Measurements from ENCODE around the gene ALDOC. TPM values are rescaled to one million over a fixed set of nuclear protein-coding genes. Genes with fewer than 3 reads are reported as not detected.
"Not testable (repeated sequence)": the region's sequence is repeated elsewhere in the genome, so short reads cannot be mapped to it uniquely, and the experiment has no call there.

The ALDOC gene
- total RNA-seq, 1 donor, result 28.9 TPM

GRCh38 chr17:28584434-28584833, 7.7 kb upstream of the ALDOC start:
- no peak overlapping the region for H3K4me3 ChIP-seq (ENCODE audit: low read depth, low read length)
- no peak for DNase-seq (ENCODE audit: low read depth)
- TF ChIP-seq, protein P1, sequence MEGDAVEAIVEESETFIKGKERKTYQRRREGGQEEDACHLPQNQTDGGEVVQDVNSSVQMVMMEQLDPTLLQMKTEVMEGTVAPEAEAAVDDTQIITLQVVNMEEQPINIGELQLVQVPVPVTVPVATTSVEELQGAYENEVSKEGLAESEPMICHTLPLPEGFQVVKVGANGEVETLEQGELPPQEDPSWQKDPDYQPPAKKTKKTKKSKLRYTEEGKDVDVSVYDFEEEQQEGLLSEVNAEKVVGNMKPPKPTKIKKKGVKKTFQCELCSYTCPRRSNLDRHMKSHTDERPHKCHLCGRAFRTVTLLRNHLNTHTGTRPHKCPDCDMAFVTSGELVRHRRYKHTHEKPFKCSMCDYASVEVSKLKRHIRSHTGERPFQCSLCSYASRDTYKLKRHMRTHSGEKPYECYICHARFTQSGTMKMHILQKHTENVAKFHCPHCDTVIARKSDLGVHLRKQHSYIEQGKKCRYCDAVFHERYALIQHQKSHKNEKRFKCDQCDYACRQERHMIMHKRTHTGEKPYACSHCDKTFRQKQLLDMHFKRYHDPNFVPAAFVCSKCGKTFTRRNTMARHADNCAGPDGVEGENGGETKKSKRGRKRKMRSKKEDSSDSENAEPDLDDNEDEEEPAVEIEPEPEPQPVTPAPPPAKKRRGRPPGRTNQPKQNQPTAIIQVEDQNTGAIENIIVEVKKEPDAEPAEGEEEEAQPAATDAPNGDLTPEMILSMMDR (IDR thresholded peaks at IDR 0.05; ENCODE audit: insufficient read depth, low read depth, low read length), result no peak

GRCh38 chr17:28582513-28582912, 5.8 kb upstream of the ALDOC start:
- TF ChIP-seq, protein P1 (IDR thresholded peaks at IDR 0.05; ENCODE audit: insufficient read depth, low read depth, low read length), result no peak

DNA sequence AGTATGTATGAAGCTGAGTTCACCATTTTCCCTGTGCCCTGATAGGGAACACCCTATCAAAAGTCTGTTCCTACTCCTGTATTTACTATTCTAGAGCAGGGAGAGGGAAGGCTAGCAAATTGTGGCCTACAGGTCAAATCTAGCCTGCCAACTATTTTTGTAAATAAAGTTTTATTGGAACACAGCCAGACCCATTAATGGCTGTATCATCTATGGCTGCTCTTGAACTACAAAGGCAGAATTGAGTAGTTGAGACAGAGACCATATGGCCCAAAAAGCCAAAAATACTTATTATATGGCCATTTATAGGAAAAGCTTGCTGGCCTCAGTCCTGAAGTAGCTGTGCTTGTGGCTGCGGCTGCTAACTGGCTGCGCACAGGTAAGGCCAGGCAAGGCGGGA, 4.3 kb upstream of the ALDOC start:
- H3K4me3 ChIP-seq (ENCODE audit: low read depth, low read length), result no peak overlapping the region
- TF ChIP-seq, protein P1 (IDR thresholded peaks at IDR 0.05; ENCODE audit: insufficient read depth, low read depth, low read length), result no peak
- no peak for DNase-seq (ENCODE audit: low read depth)

More at GRCh38 chr17:28582513-28582912, 5.8 kb upstream of the ALDOC start:
- H3K4me3 ChIP-seq (ENCODE audit: low read depth, low read length), result no peak overlapping the region
- no peak for DNase-seq (ENCODE audit: low read depth)

GRCh38 chr17:28579526-28579925, 2.8 kb upstream of the ALDOC start:
- no peak overlapping the region for H3K4me3 ChIP-seq (ENCODE audit: low read depth, low read length)
- TF ChIP-seq, protein P1 (IDR thresholded peaks at IDR 0.05; ENCODE audit: insufficient read depth, low read depth, low read length), result no peak
- DNase-seq (ENCODE audit: low read depth), result no peak

DNA sequence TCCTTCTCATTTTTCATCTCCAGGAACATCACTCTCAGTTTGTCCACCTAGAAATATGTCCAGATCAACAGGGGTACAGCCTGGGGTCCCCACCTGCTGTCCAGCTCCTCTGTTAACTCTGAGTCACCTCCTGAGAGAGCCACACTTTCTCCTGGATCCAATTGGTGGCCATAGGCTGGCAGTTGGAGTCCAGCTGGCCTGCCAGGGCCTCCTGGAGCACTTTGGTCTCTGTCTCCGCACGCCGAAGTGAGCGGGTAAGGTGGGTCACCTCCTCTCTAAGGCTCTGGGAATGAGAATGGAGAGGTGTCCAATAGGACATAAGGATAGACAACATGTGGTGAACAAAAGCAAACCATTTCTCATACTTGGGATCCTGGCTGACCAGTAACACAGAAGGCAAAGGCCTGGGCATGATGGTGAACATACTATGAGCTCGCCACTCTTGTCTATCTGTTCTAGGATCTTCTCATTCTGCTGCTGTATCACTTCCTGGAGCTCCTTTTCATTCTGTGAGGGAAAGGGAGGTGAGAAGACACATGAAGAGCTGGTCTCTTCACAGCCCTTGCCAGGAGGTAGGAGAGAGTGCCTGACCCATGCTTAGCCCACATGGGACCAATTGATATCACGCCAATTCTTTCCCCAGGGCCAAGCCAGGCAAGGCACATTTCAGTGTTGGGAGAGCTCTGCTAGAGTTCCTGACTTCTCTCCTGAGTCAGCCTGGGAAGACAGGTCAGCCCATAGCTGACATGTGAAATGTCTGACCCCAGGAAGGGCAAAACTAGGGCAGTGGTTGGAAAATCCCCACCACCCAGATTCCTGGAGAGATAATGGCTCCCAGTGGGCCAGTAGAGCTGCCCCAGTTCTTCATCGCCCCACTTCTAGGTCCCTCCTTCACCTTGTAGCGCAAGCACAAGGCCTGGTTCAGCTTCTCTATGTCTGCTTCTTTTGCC, 1.8 kb upstream of the ALDOC start:
- no peak for DNase-seq (ENCODE audit: low read depth)
- TF ChIP-seq, protein P1 (IDR thresholded peaks at IDR 0.05; ENCODE audit: insufficient read depth, low read depth, low read length), result no peak
- H3K4me3 ChIP-seq (ENCODE audit: low read depth, low read length), result no peak overlapping the region

DNA sequence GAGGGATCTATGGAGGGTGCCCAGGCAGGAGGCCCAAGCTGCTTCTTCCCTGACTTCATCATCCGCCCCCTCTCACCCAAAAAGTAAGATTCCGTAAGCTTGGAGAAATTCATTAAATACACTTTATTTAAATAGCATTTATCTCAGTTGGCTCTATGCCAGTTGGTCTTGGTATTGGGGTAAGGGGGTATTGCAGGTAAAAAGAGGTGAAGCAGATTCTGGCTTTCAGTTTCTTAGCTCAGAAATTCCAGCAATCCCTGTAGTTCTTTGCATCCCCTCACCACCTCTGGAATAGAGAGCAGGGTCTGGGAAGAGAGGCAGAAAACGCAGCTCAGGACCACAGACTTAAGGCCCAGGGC, 750 bp upstream of the ALDOC start:
- DNase-seq (ENCODE audit: low read depth), result no peak
- TF ChIP-seq, protein P1 (IDR thresholded peaks at IDR 0.05; ENCODE audit: insufficient read depth, low read depth, low read length), result no peak
- H3K4me3 ChIP-seq (ENCODE audit: low read depth, low read length), result no peak overlapping the region

GRCh38 chr17:28576016-28576415, 679 bp downstream of the ALDOC start:
- not testable (repeated sequence) for H3K4me3 ChIP-seq (ENCODE audit: low read depth, low read length); DNase-seq (ENCODE audit: low read depth)
